Hepatocyte (in vitro differentiated cells): ENCODE results near the gene CEACAM1. TPM values are rescaled to one million over a fixed set of nuclear protein-coding genes. Genes with fewer than 3 reads are reported as not detected.
"Not testable (repeated sequence)": the region's sequence is repeated elsewhere in the genome, so short reads cannot be mapped to it uniquely, and the experiment has no call there.

Source experiments
- DNase-seq: peaks from one replicate; pipeline ENCODE4 v3.0.0-alpha.2; 2016; ENCODE audit warnings: low spot score
- H2AFZ ChIP-seq: fragments of 200-600 bp; sonication (generic); 2 replicates; pipeline ENCODE4 v1.6.0; 2016; ENCODE audit warnings: antibody characterized with exemption, mild to moderate bottlenecking
- H3K27ac ChIP-seq: fragments of 200-600 bp; sonication (generic); 2 replicates; pipeline ENCODE4 v1.5.1; 2016; ENCODE audit warnings: mild to moderate bottlenecking
- H3K27me3 ChIP-seq: fragments of 200-600 bp; sonication (generic); 2 replicates; pipeline ENCODE4 v1.6.1; 2016
- H3K36me3 ChIP-seq: fragments of 200-600 bp; sonication (generic); replicated peaks from 2 replicates; pipeline ENCODE4 v1.5.1; 2016; ENCODE audit warnings: low read depth; ENCODE audit not compliant: insufficient read depth
- H3K4me1 ChIP-seq: fragments of 200-600 bp; sonication (generic); 2 replicates; pipeline ENCODE4 v1.5.1; 2016; ENCODE audit warnings: mild to moderate bottlenecking, moderate library complexity; ENCODE audit not compliant: insufficient read depth
- H3K4me2 ChIP-seq: fragments of 200-600 bp; sonication (generic); 2 replicates; pipeline ENCODE4 v1.6.0; 2016
- H3K4me3 ChIP-seq: fragments of 200-600 bp; sonication (generic); 2 replicates; pipeline ENCODE4 v1.5.1; 2016; ENCODE audit warnings: mild to moderate bottlenecking
- H3K79me2 ChIP-seq: fragments of 200-600 bp; sonication (generic); 2 replicates; pipeline ENCODE4 v1.6.0; 2017; ENCODE audit warnings: mild to moderate bottlenecking
- H3K9me2 ChIP-seq: fragments of 200-600 bp; sonication (generic); replicated peaks from 2 replicates; pipeline ENCODE4 v1.6.0; 2017; ENCODE audit warnings: mild to moderate bottlenecking; ENCODE audit not compliant: insufficient read depth
- H3K9me3 ChIP-seq: fragments of 200-600 bp; sonication (generic); 2 replicates; pipeline ENCODE4 v1.5.1; 2016; ENCODE audit warnings: low read depth, mild to moderate bottlenecking
- H4K20me1 ChIP-seq: fragments of 200-600 bp; sonication (generic); 2 replicates; pipeline ENCODE4 v1.6.0; 2016; ENCODE audit warnings: mild to moderate bottlenecking; ENCODE audit not compliant: insufficient read depth, poor library complexity, severe bottlenecking
- EZH2 ChIP-seq: fragments of 200-600 bp; sonication (generic); IDR thresholded peaks from 2 replicates; pipeline ENCODE4 v1.6.1; 2016; ENCODE audit warnings: antibody characterized with exemption, mild to moderate bottlenecking, borderline replicate concordance
- EZH2phosphoT487 ChIP-seq: fragments of 200-600 bp; sonication (generic); IDR thresholded peaks from one replicate; pipeline ENCODE4 v1.6.1; 2018; ENCODE audit warnings: antibody characterized with exemption, mild to moderate bottlenecking, low read depth, moderate library complexity; ENCODE audit not compliant: unreplicated experiment, severe bottlenecking
- WGBS: methylation state at CpG from one replicate; pipeline ENCODE4 v1.1.6; 2016; ENCODE audit warnings: low lambda C conversion rate; ENCODE audit errors: missing lambda C conversion rate; 5-methylcytosine and 5-hydroxymethylcytosine counted together
- polyA plus RNA-seq: library from polyadenylated mRNA; unstranded; fragments of >200 nt; fragmentation: Nextera tagmentation; extraction: Ambion mirVana; gene quantifications from 2 replicates; pipeline ENCODE4 v1.2.1, GENCODE V29; 2016
- total RNA-seq: library from RNA; depleted of rRNA; stranded (reverse); fragments of >200 nt; gene quantifications from 2 replicates; pipeline ENCODE4 v1.2.3, GENCODE V29; 2014
- TF ChIP-seq, protein P1 (sequence below): fragments of 200-600 bp; sonication (generic); IDR thresholded peaks from 2 replicates; pipeline ENCODE4 v1.5.1; 2016; ENCODE audit warnings: antibody characterized with exemption, mild to moderate bottlenecking; ENCODE audit not compliant: poor library complexity

The CEACAM1 gene
- total and polyA plus RNA-seq, 2 experiments from 2014 or later = 7.1 to 20.8 TPM

DNA sequence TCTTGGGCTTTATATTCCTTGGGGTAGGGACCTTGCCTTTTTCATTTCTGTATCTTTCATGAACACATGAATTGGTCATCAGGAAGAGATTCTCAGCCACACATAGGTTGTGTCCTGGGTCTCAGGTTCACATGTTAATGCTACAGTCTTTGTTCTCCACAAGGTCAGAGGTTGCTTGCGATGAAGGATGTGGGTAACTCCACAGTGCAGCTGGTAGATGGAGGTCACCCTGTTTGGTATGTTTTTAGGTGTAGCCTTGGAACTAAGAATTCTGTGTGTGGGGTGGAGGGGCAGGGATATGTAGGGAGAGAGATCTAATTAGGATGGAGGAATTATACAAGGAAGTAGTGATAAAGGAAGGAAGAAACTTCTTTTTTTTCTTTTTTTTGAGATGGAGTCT lies 23.2 kb downstream of the CEACAM1 start:
- H4K20me1 ChIP-seq = no peaks in the 10 kb centered on the region
- H3K79me2 ChIP-seq = no peaks in the 10 kb centered on the region
- H3K9me2 ChIP-seq = no peaks in the 10 kb centered on the region
- H3K27me3 ChIP-seq = no peaks in the 10 kb centered on the region
- H2AFZ ChIP-seq = no peak overlapping the region
- no peak for DNase-seq
- no peaks in the 10 kb centered on the region for H3K36me3 ChIP-seq
- H3K4me1 ChIP-seq = no peaks in the 10 kb centered on the region
- no peak overlapping the region for H3K4me3 ChIP-seq
- TF ChIP-seq, protein P1, sequence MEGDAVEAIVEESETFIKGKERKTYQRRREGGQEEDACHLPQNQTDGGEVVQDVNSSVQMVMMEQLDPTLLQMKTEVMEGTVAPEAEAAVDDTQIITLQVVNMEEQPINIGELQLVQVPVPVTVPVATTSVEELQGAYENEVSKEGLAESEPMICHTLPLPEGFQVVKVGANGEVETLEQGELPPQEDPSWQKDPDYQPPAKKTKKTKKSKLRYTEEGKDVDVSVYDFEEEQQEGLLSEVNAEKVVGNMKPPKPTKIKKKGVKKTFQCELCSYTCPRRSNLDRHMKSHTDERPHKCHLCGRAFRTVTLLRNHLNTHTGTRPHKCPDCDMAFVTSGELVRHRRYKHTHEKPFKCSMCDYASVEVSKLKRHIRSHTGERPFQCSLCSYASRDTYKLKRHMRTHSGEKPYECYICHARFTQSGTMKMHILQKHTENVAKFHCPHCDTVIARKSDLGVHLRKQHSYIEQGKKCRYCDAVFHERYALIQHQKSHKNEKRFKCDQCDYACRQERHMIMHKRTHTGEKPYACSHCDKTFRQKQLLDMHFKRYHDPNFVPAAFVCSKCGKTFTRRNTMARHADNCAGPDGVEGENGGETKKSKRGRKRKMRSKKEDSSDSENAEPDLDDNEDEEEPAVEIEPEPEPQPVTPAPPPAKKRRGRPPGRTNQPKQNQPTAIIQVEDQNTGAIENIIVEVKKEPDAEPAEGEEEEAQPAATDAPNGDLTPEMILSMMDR = no peak
- TF ChIP-seq EZH2 (no peak), EZH2phosphoT487 (no peak)
- H3K9me3 ChIP-seq = no peaks in the 10 kb centered on the region
- WGBS = 100% methylated on average over 1 of the region's 1 CpG
- H3K27ac ChIP-seq = no peak overlapping the region
- H3K4me2 ChIP-seq = no peak overlapping the region

DNA sequence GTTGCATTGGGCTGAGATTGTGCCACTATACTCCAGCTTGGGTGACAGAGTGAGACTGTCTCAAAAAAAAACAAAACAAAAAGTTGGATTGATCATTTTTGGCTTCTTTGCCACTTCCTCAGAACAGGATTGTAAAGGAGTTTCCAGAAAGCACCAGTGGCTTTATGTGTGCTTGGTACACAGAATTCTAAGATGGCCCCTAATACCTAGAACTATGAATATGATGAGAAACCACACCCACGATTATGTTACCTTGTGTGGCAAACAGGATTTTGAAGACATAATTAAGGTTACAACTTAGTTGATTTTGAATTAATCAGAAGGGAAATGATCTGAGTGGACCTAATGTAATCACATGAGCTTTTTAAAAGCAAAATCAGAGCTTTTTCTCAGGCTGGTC lies 26.5 kb downstream of the CEACAM1 start:
- H3K27ac ChIP-seq = no peak overlapping the region
- 35% methylated on average over 1 of the region's 1 CpG for WGBS
- no peaks in the 10 kb centered on the region for H3K9me2 ChIP-seq
- DNase-seq = no peak
- H3K4me3 ChIP-seq = no peak overlapping the region
- no peak overlapping the region for H3K4me2 ChIP-seq
- no peaks in the 10 kb centered on the region for H3K27me3 ChIP-seq
- peaks cover 26% of the 10 kb centered on the region for H3K4me1 ChIP-seq
- no peak overlapping the region for H2AFZ ChIP-seq
- TF ChIP-seq, protein P1 = no peak
- TF ChIP-seq EZH2phosphoT487 = no peak
- no peak for TF ChIP-seq EZH2
- no peaks in the 10 kb centered on the region for H4K20me1 ChIP-seq
- no peaks in the 10 kb centered on the region for H3K9me3 ChIP-seq
- H3K79me2 ChIP-seq = no peaks in the 10 kb centered on the region
- H3K36me3 ChIP-seq = no peaks in the 10 kb centered on the region

DNA sequence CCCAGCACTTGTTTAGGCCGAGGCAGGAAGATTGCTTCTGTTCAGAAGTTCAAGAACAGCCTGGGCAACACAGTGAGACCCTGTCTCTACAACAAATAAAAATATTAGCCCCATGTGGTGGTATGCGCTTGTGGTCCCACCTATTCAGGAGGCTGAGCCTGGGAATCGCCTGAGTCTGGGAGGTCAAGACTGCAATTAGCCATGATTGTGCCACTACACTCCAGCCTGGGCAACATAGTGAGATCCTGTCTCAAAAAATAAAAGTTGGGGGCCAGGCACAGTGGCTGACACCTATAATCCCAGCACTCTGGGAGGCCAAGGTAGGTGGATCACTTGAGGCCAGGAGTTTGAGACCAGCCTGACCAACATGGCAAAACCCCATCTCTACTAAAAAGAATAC lies 27.0 kb downstream of the CEACAM1 start:
- H3K4me2 ChIP-seq, H3K9me3 ChIP-seq, DNase-seq, H2AFZ ChIP-seq, H3K4me3 ChIP-seq, H4K20me1 ChIP-seq, H3K27me3 ChIP-seq, H3K36me3 ChIP-seq, H3K27ac ChIP-seq, H3K79me2 ChIP-seq, H3K9me2 ChIP-seq: not testable (repeated sequence)
- peaks cover 28% of the 10 kb centered on the region for H3K4me1 ChIP-seq
- WGBS = 98% methylated on average over 3 of the region's 3 CpGs

DNA sequence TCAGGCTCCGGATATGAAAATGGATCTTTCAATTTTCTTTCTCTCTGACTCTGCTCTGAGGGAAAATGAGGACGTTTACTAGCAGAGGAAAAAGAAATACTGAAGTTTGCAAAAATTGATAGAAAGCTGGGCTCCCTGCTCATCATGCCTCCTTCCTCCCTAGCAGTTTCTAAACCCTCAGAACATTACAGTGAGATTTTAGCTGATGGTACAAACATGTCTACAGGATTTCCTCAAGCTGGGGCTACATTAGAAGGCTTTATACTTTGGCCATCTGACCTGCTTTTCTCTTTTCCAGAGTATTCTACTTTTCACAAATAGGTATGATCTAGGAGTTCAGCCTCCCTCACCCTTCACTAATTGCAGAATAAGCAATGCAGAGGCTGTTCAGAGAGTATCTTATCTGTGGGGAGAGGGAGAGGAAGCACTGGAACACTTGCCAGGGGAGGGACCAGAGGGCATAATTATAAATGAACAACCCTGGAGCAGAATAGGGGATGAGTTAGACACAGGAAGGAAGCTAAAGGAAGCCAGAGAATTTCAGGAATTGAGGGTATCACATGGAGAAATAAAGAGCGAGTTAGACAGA lies 30.0 kb downstream of the CEACAM1 start:
- peak overlapping the region; percentile 57 for H3K4me2 ChIP-seq
- no peaks in the 10 kb centered on the region for H3K9me3 ChIP-seq
- H3K4me1 ChIP-seq = peaks cover 43% of the 10 kb centered on the region
- no peak overlapping the region for H3K4me3 ChIP-seq
- H4K20me1 ChIP-seq = no peaks in the 10 kb centered on the region
- H3K27me3 ChIP-seq = no peaks in the 10 kb centered on the region
- no peaks in the 10 kb centered on the region for H3K36me3 ChIP-seq
- 72% methylated on average over 3 of the region's 3 CpGs for WGBS
- DNase-seq = peak; percentile 30
- H2AFZ ChIP-seq = no peak overlapping the region
- no peaks in the 10 kb centered on the region for H3K79me2 ChIP-seq
- peak overlapping the region; percentile 86 for H3K27ac ChIP-seq
- TF ChIP-seq EZH2phosphoT487 = no peak
- no peak for TF ChIP-seq EZH2
- TF ChIP-seq, protein P1 = no peak
- no peaks in the 10 kb centered on the region for H3K9me2 ChIP-seq
